Measurements from ENCODE around the gene TMEM52.

TMEM52 gene

DNA sequence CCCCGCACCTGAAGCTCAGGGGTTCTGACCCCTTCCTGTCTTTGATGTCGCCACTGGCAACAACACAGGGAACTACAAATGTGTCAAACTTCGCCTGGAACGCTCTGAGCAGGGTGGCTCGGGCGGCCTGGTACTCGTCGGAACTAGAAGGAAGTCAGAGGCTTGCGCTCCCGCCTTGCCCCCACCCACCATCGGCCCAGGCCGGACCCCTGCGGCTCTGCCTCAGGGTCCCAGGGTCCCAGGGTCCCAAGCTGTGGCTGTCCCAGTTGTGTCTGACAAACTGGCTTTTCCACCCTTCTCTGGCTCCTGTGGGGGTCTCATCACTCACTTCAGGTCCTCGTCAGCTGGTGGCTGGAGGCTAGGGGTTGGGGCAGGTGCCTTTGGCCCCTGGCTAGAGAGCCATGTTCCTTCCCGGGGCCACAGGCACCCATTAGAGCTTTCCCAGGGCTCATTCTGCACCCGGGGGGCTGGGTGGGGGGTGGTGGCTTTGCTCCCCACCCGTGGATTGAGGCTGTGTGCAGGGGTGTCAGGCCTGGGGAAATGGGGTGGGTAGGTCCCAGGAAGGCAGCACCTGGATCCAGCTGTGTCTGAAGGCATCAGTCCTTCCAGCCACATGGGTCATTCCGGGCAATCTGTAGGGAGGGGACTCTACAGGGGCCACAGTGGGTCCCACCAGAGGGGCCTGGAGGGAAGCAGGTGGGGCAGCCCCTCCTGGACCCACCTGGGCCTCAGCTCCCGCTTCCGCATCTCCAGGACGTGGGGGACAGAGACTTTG lies 8.0 kb upstream of the TMEM52 start:
- DNase-seq (ENCODE audit: low spot score) = no peak

DNA sequence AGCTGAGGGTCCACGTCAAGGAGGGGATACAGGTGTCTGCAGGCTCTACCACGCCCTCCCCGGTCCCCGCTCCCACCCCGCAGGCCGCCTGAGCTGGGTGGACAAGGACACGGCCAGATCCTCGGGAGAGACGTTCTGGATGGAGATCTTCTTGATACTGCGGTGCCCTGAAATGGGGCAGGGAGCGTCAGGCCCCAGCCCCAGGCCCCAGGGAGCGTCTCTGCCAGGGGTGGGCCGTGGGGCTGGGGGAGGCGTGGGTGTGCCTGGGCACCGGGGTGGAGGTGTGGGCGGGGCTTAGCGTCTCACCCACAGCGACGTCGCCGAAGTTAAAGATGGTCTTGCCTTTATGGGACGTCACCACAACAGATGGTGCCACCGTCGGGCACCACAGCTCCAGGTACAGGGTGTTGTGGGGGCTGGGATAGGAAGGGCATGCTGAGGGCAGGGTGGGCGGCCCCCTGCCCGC lies 7.3 kb upstream of the TMEM52 start:
- no peak for DNase-seq (ENCODE audit: low spot score)

DNA sequence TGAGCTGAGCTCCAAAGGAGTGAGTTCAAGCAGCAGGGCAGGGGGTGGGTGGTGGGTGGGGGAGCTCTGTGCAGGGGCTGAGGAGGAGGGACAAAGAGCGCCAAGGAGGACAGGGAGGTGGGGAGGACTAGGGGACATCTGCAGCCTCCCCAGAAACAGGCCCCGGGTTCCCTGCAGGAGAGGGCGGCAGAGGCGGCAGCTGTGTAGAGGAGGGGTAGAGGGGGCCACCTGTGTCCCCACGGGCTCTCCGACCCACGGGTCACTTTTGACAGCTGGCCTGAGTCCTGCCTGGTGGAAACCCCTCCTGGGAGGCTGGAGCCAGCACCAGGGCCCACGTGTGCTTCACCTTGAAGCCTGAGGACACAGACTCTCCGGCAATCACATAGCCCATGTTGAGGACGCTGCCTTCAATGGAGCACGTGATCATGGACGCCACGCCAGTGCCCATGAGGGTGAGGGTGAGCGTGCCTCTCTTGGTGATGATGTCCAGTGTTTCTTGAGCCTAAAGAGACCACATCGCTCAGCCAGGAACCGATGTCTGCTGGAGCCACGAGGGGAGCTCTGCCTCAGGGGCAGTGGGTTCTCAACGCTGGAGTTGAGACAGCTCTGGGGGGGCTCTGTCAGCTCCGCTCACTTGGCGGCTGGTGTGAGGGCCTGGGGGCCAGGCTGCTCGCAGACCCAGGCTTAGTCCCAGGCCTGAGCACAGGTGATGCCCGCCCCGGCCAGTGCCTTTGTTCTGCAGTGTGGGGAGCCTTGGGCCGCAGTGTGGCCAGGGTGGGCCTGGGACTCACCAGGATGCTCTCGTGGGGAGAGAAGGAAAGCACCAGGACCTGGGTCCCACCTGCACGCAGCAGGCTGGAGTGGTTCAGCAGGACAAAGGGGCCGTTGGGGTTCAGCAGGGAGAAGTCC lies 6.6 kb upstream of the TMEM52 start:
- DNase-seq (ENCODE audit: low spot score) = no peak

DNA sequence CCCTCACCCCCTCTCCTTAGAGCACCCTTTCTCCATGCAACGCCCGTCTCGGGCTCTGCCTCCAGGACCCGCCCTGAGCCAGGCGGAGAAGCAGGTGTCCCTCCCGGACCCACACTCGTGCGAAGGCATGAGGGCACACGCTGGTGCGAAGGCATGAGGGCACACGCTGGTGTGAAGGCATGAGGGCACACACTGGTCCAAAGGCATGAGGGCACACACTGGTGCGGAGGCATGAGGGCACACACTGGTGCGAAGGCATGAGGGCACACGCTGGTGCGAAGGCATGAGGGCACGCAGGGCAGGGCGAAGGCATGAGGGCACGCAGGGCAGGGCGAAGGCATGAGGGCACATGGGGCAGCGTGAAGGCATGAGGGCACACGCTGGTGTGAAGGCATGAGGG lies 5.8 kb upstream of the TMEM52 start:
- no peak for DNase-seq (ENCODE audit: low spot score)

DNA sequence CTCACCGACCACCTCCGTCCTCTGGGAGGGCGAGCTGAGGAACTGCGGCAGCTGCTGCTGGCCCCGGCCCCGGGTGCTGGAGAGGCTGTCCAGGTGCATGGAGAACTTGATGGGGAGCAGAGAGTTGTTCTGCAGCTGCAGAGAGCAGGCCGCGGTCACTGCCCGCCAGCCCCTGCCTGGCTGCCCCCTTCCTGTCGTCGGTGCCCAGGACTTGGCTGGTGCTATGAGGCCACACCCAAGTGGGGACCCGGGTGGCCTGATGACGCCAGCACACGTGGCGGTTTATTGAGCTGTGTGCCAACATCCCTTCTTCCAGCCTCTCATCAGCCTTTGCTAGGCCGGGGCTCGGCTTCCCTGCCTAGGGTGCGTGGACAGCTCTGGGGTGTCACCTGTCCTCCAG lies 5.3 kb upstream of the TMEM52 start:
- no peak for DNase-seq (ENCODE audit: low spot score)

DNA sequence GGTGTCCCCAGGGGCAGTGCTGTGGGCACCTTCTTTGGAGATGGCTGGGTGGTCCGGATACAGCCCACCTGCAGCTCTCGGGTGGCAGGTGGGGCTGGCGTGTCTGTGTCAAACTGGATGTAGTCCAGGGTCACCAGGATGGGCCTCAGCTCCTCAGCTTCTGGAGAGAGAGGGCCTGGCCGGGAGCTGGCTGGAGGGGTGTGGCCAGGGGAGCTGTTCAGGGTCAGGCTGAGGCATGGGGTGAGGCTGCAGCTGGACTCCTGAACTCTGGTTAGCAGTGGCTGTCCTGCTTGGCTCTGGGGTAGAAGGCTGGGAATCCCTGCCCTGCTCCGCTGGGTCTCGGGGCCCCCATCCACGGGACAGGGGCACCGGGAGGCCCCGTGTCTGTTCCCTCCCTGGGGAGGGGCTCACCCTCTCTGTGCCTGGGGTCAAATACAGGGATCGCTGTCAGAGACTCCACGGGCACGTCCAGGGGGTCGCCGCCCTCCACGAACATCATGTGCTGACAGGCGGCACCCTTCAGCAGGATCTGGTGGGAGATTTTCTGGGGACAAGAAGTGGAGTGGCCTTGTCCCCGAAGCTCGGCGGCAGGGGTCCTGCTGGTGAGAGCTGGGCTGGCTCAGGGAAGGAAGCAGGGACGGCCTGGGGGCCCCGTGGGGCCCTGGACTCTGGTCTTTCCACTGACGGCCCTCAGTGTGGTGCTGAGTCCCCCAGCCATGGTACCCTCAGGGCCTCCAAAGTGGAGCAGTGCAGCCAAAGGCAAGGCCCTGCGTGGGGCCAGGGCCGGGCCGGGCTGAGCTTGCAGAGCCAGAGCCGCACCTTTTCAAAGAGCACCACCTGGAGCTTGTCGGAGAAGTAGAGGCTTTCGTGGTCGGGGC lies 4.1 kb upstream of the TMEM52 start:
- DNase-seq (ENCODE audit: low spot score) = no peak

DNA sequence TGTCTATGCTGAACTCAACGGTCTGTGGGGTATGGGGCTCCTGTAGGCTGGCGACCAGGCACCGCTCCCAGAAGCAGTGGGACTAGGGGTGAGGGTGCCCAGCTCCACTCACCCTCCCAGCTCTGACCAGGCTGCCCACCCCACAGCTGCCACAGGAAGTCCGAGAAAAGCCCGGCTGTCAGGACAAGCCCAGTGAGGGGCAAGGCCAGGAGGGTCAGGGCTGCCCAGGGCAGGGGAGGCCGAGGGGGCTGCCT lies 3.5 kb upstream of the TMEM52 start:
- no peak for DNase-seq (ENCODE audit: low spot score)

DNA sequence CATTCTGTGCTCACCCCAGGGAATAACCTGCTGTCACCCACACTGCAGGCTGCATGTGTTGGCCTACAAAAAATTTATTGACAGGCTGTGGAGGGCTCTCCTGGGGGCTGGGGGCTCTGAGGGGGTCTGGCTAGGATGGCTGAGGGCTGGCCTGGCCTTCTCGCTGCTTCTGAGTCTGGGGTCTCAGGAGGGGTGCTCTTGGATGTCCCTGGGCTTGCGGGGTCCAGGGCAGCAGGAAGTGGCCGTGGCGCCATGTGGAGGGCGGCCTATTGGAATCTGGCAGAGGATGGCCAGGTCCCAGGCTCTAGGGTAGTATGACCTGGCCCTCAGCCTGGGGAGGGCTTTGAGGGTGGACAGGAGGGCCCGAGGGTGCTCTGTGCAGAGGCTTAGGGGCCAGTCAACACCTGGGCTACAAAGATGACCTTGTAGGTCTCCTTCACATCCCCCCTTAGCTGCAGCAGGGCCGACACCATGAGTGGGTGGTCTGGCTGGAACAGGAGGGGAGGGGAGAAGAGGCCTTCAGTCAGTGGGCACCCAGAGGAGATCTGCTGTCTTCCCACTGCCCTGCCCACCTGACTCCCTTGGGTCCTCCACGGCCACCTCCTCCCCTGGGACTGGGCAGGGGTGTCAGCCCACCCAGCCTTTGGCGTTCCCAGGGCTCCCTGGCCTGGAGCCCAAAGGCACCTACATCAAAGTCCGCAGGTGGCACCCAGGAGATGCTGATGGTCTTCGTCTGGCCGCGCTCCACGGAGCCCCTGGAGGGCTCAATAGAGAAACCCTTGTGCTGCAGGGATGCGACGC lies 3.0 kb upstream of the TMEM52 start:
- DNase-seq (ENCODE audit: low spot score) = no peak

DNA sequence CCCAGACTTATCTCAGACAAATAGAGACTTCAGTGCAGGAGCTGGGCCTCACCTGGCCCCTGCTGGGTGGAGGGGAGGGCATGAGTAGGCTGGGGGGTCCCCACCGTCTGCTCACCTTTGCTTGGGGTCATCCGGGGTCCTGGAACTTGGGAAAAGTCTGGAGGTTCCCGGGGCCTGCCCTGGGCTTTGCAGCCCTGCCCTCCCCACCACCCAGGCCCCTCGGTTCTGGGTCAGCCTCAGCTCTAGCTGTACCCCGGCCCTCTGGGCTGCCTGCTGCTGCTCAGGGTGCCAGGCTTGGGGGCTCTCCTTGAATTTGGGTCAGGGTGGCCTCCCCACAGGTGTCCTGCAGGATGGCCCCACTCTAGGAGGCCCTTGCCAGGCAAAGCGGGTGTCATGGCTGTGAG lies 2.4 kb upstream of the TMEM52 start:
- DNase-seq (ENCODE audit: low spot score) = no peak

DNA sequence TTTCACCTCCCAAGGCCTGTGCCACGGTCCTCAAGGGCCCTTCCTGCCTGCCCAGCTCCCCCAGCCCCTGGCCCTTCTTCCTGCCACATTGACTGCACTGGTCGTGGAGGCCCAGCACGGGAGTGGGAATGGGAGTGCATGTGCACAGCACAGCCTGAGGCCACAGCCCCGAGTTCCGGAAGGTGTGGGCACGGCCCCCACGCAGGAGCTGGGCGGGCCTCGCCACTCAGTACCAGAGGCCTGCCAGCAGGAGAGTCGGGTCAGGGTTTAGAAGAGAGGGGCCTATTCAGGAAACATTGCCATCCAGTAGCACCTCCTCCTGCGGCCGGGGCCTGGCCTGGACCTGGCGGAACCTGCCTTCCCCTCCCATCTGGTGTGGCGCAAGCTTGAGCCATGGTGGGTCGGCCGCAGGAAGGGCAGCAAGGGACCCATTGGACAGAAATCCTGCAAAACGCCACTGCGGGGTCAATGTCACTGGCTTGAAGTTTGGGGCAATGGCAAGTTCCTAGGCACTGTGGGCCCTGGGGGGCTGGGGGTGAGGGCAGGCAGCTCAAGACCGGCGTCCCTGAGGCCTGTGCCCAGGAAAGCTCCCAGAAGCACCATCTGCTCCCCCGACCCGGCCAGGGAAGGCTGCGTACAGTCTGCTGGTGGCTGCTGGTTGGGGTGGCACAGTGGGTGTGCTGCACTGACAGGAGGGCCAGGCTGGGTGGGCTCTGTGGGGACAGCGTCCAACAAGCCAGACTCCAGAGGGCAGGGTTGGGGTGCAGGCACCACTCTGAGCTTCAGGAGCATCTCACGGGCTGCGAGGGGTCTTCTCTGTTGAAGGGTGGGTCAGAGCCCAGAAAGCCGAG lies 1.8 kb upstream of the TMEM52 start:
- DNase-seq (ENCODE audit: low spot score) = no peak

DNA sequence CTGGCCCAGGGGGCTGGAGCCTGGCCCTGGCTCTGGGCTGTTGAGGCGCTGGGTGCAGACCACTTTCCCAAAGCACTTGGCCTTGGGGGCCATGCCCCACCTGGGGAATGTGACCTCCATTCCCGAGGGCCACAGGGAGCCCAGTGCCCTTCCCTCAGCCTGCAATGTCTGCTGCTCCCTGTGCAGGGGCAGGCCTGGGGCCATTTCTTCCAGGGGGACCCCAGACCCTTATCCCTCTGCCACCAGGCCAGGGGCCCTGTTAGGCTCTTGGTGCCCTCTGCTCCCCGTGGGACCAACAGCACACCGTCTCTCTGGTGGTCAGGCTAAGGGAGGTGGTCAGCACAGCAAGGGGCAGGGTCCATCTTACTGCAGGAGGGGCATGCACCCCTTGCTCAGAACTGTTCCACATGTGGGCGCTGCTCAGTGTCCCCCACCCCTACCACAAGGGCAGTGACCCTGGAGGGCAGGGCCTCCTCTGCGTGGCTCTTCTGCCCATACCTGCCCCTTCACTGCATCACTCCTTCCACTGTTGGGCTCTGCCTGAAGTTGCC lies 1.1 kb upstream of the TMEM52 start:
- DNase-seq (ENCODE audit: low spot score) = no peak

DNA sequence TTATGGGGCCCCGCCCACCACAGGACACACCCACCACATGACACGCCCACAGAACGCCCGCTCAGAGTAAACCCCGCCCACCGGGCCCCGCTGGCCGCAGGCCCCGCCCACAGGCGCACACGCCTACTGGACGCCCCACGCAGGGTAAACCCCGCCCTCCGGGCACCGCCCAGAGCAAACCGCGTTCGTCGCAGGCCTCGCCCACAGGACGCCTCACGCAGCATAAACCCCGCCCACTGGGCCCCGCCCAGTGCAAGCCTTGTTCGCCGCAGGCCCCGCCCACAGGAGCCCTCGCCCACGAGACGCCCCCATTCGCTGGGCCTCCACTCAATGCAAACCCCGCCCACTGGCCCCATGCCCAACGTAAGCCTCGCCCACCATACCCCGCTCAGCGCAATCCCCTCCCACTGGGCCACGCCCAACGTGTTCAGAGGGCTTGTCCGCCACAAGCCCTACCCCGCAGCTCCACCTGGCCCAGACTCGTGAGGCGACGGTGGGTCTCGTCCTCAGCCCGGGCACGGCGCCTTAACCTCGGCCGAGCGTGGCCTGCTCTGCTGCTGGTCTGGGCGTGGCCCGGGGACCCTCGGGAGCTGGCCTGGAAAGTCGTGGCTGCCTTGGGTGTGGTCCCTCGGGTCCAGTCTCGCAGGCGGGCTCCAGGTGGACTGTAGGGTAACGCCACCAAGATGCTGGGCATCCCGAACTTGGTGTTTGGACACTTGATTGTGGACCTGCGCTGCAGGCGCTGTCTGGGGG lies 401 bp upstream of the TMEM52 start:
- DNase-seq (ENCODE audit: low spot score) = peak; percentile 100

DNA sequence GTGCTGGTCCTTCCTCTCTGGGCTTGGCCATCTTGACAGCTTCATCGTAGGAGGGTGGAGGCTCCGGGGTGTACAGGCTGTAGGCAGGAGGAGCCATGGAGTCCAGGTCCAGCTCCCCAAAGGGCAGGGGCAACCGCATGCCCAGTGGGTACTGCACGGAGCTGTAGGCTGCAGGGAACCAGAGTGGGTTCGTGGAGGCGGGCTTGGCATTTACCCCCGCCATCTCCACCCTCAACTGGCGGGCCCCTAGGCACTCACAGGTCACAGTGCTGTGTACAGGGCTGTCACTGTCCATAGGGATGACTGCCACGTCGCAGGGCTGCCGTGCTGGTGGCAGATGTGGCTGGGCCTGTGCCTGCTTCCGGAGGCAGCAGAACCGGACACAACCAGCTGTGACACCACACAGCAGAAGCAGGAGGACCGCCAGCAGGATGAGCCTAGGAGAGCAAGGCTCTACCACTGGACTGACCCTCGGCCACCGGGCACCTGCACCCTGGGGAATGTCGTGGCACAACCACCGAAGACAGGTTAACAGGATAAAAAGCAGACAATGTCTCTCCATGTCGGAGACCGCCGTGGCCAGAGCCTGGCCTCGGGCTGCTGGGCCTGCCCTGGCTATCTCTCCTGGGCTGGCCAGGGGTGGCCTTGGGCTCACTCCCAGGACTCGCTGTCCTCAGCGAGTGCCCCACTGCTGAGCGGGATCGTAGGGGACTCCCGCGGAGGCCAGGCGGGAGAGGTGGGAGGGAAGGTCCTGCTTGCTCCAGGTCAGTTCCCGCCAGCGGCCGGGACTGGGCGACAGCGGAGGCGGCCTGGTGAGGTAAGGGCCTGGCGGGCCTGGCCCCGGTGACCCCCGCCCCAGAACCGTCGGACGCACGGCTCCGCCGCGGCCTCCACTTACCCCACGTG lies 831 bp downstream of the TMEM52 start:
- no peak for DNase-seq (ENCODE audit: low spot score)

DNA sequence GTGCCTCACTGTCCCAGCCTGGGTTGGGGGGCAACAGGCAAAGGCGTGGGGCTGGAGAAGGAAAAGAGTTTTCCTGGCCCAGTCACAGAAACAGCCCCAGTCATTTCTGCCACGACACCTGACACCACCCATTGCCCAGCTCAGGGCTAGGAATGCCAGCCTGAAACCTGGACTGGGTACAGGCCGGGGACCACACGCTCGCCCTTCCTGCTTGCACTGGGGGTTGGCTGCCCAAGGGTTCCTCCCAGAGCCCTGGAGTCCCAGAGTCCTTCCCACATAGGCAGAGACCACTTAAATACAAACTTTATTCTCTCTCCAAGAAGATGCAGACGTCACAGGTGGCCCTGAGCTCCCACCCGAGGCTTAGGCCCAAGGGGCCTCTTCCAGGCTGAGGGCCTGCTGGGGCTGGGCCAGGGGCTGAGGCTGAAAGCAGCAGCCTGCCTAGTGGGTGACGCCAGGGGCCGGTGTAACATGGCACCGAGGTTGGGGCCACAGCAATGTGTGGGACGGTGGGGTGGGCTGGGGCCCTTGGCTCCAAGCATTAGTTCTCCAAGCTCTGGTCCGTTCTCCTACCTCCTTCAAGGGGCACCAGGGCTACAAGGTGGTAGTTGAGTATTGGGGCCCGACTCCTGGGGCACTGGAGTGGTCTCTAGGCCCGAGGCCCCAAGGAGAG lies 1.6 kb downstream of the TMEM52 start:
- no peak for DNase-seq (ENCODE audit: low spot score)

DNA sequence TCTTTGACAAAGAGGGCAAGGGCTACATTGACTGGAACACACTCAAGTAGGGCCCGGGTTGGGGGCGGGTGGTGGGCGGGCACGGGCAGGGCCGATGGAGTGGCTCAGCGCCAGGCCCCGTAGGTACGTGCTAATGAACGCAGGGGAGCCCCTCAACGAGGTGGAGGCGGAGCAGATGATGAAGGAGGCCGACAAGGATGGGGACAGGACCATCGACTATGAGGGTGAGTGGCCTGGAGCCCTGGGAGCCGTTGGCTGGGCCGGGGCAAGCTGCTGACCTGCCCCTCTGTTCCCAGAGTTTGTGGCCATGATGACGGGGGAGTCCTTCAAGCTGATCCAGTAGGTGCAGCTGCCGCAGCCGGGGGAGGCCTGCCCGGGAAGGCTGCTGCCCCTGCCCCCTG lies 2.2 kb downstream of the TMEM52 start:
- DNase-seq (ENCODE audit: low spot score) = no peak

DNA sequence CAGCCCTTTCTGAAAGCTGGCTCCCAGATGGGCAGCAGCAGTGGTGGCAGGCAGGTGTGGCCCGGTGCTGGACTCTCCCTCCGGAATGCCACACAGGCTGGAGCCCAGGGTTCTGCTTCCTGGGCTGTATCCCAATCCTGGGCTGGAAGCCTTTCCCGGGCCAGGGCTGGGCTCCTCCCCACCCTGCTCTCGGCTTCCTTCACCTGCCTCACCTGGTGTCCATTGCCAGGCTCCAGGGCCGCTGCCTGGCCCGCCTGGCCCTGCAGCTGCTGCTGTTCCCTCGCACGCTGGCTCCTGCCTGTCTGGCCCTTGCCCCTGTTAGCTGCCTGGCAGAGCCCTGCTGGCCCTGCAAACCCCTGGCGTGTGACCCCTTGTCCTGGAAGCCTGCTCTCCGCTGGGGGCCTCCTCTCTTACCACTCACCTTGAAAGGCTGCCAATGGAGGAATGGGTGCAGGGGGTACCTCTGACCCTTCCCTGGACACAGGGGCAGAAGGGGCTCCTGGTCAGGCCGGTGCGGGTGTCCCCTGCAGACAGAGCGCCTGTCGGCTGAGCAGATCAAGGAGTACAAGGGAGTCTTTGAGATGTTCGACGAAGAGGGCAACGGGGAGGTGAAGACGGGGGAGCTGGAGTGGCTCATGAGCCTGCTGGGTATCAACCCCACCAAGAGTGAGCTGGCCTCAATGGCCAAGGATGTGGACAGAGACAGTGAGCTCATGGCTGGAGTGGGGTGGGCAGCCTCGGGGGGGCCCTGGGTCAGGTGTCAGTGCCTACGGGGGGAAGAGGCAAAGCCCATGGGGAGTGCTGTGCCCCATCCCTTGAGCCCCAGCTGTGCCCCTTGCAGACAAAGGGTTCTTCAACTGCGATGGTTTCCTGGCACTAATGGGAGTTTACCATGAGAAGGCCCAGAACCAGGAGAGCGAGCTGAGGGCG lies 2.9 kb downstream of the TMEM52 start:
- no peak for DNase-seq (ENCODE audit: low spot score)

All from activated CD4-positive, alpha-beta T cell treated with anti-CD3 and anti-CD28 coated beads, Interleukin-2, Interleukin-4, amounts not matched to agents 100 ng/mL and 50 ng/mL, durations not matched to agents 16 hours and 8 hours (primary cell).